GM19467 (cell line): Measurements from ENCODE around the gene TGIF1.

Source experiments
- ATAC-seq: cut with Tn5 transposase; IDR thresholded peaks from one replicate; pipeline ENCODE4 v1.9.1; 2021; ENCODE audit warnings: mild to moderate bottlenecking, moderate library complexity; ENCODE audit not compliant: unreplicated experiment

The TGIF1 gene

GRCh38 chr18:3429121-3429520 lies 20.9 kb upstream of the TGIF1 start:
- no peak for ATAC-seq

- no peak for ATAC-seq
Observed at GRCh38 chr18:3434685-3435084, 15.3 kb upstream of the TGIF1 start.

GRCh38 chr18:3440341-3440740 lies 9.6 kb upstream of the TGIF1 start:
- ATAC-seq = no peak

GRCh38 chr18:3441290-3441689 lies 8.7 kb upstream of the TGIF1 start:
- no peak for ATAC-seq

- ATAC-seq = no peak
Observed at GRCh38 chr18:3442919-3443318, 7.1 kb upstream of the TGIF1 start.

GRCh38 chr18:3444296-3444695 lies 5.7 kb upstream of the TGIF1 start:
- ATAC-seq = no peak

- no peak for ATAC-seq
Observed at GRCh38 chr18:3444954-3445353, 5.0 kb upstream of the TGIF1 start.

- ATAC-seq = no peak
Observed at GRCh38 chr18:3447068-3447894, 2.7 kb upstream of the TGIF1 start.

- ATAC-seq = peak; percentile 72
Observed at GRCh38 chr18:3447895-3448837, 1.8 kb upstream of the TGIF1 start.

- ATAC-seq = peak; percentile 54
Observed at GRCh38 chr18:3448838-3449511, 997 bp upstream of the TGIF1 start.

- peak; percentile 6 for ATAC-seq
Observed at GRCh38 chr18:3449512-3450011, 410 bp upstream of the TGIF1 start.

GRCh38 chr18:3450799-3451182 lies 819 bp downstream of the TGIF1 start:
- ATAC-seq = no peak

- no peak for ATAC-seq
Observed at GRCh38 chr18:3451183-3451988, 1.4 kb downstream of the TGIF1 start.

- no peak for ATAC-seq
Observed at GRCh38 chr18:3451989-3452749, 2.2 kb downstream of the TGIF1 start.

- ATAC-seq = no peak
Observed at GRCh38 chr18:3452750-3453539, 3.0 kb downstream of the TGIF1 start.

- no peak for ATAC-seq
Observed at GRCh38 chr18:3453540-3454364, 3.8 kb downstream of the TGIF1 start.

GRCh38 chr18:3454365-3455089 lies 4.6 kb downstream of the TGIF1 start:
- ATAC-seq = no peak
